CD4-positive, alpha-beta T cell treated with Interleukin-1 beta for 1 hour (primary cell): ENCODE measurements around the gene MAGI2.
"Not testable (repeated sequence)": the region's sequence is repeated elsewhere in the genome, so short reads cannot be mapped to it uniquely, and the experiment has no call there.

ENCODE experiments used
- DNase-seq, 2 donors: peaks; one replicate each; pipeline ENCODE4 v3.0.0-alpha.2; 2020 to 2022

Gene MAGI2

DNA sequence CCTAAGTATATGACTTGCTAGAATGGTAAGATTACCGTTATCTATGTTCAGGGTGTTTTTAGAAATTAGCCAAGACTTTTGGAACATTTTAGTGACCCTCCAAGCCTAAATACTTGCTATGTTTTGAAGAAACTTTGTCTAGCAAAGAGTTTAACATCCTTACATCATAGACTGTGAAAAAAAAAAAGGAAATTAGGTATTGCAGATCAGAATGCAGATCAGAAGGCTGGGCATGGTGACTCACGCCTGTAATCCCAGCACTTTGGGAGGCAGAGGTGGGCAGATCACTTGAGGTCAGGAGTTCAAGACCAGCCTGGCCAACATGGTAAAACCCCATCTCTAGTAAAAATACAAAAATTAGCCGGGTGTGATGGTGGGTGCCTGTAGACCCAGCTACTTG, 10.7 kb downstream of the MAGI2 start:
- DNase-seq, result not testable (repeated sequence)

DNA sequence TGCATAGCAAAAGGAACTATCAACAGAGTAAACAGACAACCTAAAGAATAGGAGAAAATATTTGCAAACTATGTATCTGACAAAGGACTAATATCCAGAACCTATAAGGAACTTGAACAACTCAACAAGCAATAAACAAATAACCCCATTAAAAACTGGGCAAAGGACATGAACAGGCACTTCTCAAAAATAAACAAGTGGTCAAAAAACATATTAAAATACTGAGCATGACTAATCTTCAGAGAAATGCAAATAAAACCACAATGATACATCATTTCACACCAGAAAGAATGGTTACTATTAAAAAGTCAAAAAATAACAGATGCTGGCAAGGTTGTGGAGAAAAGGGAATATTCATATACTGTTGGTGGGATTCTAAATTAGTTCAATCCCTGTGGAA, 17.1 kb downstream of the MAGI2 start:
- DNase-seq, result no peak

DNA sequence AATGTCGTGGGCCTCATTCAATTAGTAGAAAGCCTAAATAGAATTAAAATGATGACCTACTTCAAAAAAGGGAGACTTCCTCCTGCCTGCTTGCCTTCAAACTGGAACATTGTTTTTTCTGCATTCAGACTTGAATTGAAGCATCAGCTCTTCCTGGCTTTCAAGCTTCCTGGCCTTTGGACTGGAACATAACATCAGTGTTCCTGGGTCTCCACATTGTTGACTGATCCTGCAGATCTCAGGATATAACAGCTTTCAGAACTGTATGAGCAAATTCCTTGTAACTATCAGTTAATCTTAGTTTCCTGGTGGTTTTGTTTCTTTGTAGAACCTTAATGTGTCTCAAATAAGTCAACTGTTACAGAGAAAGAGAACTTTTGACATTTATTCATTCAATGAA, 18.6 kb downstream of the MAGI2 start:
- no peak for DNase-seq

DNA sequence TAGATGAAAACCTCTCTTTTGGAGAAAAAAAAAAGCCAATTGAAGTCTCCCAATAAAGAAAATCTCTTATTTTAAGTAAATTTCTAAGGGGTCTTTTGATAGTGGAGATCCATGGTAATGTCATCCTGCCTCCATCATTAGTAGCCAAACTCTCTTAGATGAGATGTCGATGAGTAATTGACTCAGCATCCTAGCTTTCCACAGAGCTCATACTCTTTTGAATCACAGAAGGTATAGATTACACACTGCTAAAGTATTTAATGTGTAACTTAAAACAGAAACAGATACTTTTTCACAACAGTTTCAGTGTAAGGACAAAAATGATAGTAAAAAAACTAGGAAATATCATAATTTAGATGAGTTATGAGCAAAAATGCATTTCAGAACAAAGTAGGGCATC, 19.4 kb downstream of the MAGI2 start:
- DNase-seq, result no peak

DNA sequence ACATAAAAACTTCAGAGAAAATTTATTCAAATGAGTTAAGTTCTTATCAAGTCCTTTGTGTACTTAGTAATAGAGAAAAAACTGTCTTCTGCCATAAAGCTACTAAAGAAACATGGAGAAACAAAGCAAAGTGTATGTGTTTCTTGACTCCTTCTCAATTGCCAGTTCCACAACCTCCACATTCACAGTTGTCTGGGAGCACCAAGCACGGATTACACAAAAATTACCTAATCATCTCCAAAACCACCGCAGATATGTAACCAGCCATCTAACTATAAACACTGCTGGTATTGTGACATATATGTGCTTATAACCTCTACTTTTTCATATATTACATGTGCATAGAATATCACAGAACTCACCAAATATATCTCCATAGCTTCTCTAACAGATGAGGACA, 23.1 kb downstream of the MAGI2 start:
- DNase-seq, result no peak

DNA sequence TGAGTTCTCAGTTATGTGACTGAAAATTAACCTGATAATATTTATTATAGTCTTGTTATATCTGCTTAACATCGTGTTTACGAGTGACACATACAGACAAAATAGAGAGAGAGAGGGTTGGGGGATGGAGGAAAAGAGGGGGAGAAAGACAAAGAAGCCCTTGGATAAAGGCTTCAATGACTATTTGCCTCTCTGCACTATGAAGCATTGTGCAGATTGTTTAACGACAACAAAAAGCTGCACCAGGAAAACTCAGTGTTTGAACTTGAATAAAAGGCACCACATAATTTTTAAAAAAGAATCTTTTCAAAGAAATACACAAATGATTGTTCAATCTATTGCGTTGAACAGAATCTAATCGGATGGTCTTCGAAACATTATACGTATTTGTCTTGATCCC, 27.8 kb downstream of the MAGI2 start:
- DNase-seq, result no peak

DNA sequence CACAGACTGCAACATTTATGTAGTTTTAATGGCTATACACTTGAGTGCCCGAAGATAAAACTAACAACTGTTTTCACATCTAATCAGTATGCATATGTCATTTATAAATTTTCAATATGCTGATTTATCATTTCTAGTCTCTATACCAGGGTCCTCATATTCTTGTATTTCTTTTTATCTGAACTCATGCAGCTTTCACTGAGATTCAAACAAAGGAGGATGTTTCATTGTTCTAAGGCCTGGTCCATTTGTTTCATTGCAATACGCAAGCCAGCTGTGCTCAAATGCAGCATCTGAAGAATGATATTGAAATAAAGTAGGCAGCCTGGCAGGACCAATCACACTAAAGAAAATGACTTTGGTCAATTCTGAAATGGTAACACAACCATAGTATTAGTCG, 31.7 kb downstream of the MAGI2 start:
- no peak for DNase-seq

DNA sequence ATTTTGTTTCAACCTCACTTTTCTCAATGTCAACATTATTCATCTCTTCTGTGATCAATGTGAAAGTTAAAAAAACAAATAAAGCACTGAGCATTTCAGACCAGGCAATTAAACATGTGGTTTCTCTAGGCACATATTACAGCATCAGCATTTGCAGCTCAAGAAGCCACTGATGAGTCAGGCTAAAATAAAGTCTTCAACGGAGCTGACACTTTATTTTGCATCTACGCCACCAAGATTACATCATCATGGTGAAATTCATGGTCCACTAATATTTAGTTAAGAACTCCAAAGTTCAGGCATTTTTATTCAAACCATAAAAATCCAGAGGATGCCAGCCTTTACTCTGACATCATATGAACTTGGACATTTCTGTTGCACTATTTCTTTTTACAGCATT, 33.0 kb downstream of the MAGI2 start:
- no peak for DNase-seq

DNA sequence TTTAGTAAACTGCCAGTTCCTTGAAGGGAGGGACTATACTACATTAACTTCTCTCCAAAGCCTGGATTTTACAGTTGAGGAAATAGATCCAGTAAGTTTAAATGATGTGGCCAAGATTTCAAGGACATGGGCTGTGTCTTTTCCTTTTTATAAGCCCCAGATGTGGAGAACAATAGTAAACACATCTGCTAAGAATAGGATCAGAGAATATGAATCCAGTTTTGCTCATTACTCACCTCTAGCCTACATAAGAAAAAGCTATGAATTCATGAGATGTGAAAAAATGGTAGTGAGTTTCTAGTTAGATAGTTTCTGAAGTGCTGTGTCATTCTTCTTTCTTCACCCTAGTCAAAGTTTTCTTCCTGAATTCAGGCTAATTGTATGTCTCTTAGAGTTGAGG, 38.6 kb downstream of the MAGI2 start:
- no peak for DNase-seq

DNA sequence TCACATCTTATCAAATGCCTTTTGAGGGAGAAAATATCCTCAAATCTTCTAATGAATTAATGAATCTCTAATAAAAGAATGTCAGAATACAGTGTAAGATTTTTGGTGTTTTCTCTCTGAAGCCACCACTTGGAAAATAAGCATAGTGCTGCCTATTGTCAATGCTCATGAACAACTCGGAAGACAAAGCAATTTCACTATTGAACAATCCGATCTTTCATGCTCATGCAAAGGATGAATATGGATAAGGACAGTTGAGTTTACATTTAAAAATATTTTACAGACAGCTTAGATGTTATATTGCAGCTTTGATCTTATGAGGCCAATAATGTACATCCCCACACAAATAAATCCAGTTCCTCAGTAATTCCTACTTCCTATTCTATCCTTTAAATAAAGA, 40.6 kb downstream of the MAGI2 start:
- DNase-seq, result no peak

DNA sequence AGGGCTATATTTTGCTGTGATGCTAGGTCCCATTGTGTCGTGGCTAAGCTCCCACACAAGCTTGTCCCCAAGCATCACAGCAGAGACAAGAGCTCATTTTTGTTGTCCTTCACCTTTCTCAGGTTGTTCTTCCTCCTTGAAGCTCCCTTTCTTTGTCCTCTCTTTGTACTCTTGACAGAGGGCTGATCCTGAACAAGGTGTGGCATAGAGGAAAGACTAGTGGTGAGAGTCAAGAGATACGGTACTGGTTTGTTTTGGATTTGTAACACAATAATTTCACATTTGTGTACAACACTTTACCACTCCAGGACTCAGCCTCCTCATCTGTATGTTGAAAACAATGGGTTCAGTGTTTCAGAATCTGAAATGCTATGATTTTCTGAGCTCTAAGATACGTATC, 41.0 kb downstream of the MAGI2 start:
- DNase-seq, result no peak

DNA sequence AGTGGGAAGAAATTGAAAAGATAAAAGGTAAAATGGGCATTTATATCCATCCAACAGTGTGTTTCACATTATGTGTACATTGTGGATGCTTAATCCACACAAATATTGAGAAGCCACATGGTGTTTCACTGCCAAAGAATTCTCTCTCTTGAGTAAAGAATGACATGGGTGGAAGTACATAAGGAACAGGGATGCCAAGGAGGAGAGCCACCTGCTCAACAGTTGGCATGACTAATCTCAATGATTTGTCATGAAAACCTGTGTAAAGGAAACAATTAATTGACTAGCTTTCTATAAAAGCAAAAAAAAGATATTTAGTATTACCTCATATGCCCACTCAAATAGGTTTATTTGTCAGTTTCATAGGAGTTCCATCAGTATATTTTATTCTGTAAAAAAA, 43.1 kb downstream of the MAGI2 start:
- no peak for DNase-seq

DNA sequence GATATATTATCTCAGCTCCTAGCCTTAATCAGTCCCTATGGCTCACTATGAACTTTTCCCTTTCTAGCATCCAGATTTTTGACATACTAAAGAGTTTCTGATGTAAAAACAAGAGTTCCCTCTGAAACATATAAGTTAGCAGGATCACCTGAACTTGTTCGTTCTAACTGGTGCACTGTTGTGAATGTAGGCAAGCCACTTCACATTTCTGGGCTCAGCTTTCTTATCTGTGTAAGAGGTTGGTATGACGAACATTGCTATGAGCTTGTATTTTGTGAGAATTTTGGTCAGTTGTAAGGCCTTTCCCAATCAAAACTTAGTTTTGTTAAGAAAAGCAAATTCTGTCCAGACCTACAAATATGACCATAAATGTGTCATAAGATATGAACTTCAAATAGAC, 46.1 kb downstream of the MAGI2 start:
- DNase-seq, result no peak

DNA sequence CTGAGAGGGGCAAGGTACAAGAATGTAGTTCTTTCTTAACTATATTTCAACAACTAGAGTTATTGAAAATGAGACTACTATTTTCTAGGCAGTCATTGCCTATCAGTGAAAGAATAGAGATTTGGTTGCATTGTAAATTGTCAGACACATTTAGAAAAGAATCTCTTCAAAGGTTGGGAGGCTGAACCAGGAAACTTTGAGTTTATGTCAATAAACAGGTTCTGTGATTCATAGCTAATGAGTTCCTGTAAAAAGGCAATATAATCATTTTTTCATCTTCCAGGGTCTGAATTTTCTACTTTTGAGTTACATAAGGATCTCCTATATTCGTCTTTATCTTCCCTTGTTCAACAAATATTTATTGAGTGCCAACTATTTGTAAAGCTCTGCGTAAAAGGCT, 47.1 kb downstream of the MAGI2 start:
- DNase-seq, result no peak

DNA sequence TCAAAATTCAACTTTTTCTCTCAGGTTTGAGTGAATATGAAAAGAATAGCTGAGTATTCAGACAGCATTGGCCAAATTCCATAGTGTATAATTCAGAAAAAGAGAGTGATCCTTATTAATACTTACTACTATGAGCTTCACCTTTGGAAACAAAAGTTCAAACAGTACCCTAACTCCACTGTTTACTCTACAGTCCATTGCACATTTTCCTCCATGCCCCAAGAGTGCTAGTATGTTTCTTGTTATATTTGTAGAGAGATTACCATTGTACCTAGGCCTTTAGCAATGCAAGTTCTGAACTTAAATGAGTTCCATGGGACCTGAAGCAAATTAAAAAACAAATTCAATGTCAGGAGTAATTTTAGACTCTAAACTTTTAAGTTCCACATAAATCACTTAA, 48.1 kb downstream of the MAGI2 start:
- DNase-seq, result no peak

DNA sequence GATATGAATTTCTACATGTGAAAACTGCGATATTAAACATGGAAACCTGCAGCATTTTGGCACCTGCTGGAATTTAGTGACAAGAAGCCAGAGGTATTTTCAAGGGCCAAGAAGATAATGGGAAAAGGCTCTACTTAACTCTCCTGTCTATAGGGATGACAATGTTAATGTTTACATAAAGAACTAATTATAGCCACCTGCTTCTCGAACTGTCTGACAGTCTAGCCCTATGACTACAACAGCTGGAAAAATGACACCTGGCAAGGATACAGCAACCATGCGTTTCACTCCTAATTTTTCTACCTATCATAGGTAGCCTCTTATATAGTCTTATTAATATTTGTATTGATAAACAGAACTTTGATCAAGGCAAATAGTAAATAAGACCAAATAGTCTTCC, 49.6 kb downstream of the MAGI2 start:
- DNase-seq, result no peak

DNA sequence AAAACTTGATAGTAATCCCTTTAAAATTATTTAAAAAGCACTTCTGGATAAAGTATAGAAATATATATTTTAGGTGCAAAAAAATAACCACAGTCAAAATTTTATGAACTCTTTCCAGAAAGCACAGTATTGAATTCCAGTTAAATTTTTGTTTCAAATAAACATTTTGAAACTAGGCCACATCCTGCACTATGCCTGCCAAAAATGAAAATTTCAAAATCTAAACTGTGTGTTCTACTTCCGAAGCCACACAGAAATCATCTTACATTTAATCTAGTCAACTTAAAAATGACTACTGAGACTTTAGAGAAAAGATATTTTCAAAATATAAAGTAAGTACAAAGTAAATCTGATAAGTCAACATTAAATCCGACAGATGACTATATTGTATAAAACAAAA, 50.0 kb downstream of the MAGI2 start:
- no peak for DNase-seq

DNA sequence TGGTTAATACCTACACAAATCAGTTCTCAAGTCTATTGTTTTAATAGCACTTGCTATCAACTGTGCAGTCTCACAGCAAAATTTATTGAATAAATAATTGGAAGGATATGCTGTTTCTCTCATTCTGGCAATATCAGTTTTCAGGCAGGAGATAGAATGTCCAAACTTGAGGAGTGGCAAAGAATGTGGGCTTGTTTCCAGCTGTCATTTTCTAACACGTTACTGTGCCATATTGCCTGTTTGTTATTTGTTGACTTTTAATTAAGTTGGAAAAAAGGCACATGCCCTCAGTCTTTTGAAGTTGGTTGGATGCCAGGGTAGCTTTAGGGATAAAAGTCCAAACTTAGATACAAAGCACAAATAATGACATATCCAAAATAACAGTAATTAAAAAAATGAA, 52.2 kb downstream of the MAGI2 start:
- no peak for DNase-seq

DNA sequence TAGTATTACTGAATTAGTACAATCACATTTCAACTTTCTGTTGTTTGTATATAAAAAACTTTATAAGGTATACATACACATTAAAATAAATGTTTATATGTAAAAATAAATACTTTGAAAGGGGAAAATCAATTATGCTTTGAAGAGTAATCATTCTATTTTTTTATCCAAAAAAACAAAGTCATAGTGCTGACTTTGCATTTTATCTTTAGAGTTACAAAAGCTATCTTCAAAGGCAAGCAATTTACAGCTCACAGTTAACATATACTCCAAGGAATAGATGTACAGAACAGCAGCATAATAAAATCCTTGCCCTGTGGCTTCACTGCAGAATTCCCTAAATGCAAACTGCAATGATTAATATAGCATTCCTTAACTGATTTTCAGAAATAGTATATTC, 53.2 kb downstream of the MAGI2 start:
- no peak for DNase-seq

DNA sequence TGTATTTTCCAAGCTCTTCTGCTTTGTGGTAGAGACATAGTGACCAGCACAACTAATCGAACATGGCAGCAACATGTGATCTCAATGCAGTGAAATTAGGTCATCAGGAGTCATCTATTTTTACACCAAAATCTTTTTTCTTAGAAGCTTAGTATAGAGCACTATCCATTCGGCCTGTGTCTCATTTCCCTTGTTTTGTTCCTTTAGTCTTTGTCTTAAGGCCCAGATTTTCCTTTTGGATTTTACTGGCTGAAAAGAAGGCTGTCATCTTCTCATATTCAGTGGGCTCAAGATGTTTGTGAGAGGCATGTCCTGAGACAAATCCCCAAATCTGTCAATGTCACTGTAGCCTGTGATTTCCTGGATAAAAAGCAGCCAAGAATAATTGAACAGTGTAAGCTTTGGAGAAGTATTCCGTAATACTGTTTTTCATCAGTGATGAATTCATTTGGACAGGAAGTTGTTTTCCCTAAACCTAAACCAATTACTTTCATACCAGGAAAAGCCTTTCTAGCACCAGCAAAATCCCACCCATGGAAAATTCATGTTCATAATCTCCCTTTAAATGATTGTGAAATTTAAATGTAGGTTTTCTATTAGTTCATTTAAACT, 55.2 kb downstream of the MAGI2 start:
- DNase-seq, result no peak

DNA sequence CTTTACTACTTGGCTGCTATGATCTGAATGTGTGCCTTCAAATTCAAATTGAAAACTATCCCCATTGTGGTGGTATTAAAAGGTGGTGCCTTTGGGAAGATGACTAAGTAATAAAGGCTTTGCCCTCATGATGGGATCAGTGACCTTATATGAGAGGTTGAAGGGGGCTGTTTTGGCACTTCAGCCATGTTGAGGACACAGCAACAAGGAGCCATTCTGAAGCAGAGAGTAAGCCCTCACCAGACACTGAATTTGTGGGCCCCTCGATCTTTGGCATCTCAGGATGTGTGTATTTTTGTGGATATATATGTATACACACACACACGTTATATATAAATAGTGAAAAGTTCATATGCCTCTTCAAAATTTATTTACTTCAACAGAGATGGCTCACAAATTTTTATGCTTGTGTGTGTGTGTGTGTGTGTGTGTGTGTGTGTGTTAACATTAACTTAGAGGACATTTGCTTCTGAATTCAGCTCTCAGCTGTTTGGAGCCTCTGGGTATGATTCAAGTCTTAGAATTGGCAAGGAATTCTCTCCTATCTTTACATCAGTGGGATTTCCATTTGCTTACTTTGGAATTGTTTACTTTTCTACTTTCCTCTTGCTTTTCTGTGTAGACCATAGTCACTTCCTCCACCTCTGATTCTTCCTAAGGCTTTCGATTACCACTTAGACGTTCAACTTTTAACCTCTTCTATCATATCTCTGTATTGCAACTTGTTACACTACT, 66.6 kb downstream of the MAGI2 start:
- no peak for DNase-seq

DNA sequence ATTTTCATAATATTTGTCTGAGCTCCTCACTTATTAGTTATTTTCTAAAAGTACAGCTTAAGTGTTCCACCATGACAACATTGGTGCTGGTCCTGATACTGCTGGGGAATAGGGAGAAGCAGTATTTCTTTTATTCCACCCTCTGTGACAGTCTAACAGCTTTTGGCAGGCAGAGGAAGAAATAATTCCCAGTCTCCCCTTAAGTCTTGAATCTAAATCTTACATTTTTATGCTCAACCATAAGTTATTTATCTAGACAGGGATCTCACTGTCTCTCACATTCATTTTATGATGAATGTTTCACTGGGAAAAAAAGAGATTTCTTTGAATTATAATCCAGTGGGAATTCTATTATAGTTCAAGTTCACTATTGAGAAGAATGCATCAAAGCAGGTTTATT, 71.5 kb downstream of the MAGI2 start:
- DNase-seq, result no peak

DNA sequence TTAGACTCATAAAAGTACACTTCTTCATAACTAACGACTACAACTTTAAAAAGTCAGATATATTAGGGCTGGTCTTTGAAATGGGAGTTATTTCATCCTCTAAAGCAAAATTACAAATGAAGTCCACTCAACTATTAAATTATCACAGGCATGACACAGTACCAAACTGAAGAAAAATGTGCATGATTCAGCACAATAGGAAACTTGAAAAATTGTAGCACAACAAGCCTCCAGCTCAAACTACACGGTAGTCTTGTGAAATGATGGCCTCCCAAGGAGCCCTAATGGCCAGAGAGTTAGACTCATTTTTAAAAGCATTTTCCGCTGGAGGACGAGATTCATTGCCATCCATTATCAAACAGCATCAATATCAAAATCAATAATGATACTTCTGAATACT, 76.4 kb downstream of the MAGI2 start:
- no peak for DNase-seq

DNA sequence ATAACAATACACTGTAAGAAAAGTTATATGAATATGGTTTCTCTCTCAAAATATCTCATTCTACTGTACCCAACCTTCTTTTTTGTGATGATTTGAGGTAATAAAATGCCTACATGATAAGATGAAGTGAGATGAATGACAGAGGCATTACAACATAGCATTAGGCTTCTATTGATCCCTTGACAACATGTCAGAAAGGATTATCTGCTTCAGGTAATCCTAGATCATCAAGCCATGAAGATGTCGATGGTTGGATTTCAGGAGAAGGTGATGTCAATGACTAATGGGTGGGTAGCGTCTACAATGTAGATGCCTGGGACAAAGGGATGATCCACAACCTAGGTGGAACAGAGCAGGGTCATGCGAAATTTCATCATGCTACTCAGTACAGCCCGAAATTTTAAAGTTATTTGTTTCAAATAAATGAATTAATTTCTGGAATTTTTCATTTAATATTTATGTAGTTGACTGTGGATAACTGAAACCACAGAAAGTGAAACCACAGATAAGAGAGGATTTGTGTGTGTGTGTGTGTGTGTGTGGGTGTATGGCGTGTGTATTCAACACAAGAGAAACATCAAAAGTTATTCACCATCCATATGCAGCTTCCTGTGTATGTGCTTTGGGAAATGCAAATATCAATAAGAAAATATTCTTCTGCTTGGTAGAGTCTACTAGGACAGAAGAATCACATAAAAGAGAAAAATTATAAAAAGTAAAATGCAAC, 77.0 kb downstream of the MAGI2 start:
- DNase-seq, result no peak

DNA sequence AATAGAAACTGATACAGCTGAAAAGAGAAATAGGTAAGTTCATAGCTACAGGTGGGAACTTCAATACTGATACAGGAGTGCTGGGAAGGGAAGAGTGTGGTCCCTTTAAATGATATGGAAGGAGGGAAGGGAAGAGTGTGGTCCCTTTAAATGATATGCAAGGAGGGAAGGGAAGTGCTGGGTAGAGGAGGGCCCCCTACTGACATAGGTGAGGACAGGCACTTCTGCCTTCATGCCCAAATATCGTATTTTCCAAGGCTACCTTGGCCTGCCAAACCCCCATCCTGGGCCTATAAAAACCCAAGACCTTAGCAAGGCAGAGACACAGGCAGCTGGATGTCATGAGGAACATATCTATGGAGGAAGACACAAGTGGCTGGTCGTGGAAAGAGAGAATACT, 92.3 kb downstream of the MAGI2 start:
- no peak for DNase-seq
